ENCODE data around the gene TMEM179.

Gene TMEM179

GRCh38 chr14:104544362-104544961, 60.1 kb downstream of the TMEM179 start:
- ATAC-seq (no peak), DNase-seq (no peak)

- ATAC-seq = no peak
- DNase-seq = no peak
Measured at GRCh38 chr14:104542871-104543830, 61.4 kb downstream of the TMEM179 start.

GRCh38 chr14:104541905-104542465, 62.6 kb downstream of the TMEM179 start:
- no peak for ATAC-seq

More at GRCh38 chr14:104541905-104542465, 62.6 kb downstream of the TMEM179 start:
- no peak for DNase-seq
